ENCODE results near the gene MOB1B. TPM values are rescaled to one million over a fixed set of nuclear protein-coding genes. Genes with fewer than 3 reads are reported as not detected.

Gene MOB1B
- total RNA-seq, 1 experiment from 2014 or later = 33.2 TPM

- BruUV-seq (replicated peaks) = no TSS peak
- DNase-seq (ENCODE audit: low read depth, low spot score) (no peak), ATAC-seq (no peak)
- intact Hi-C loops (cut with micrococcal nuclease) = no loop called here
- no peaks in the 10 kb centered on the region for H3K79me2 ChIP-seq (ENCODE audit: insufficient read depth, low read length)
- H3K27me3 ChIP-seq (ENCODE audit: insufficient read depth, low read length) = no peaks in the 10 kb centered on the region
- H3K4me2 ChIP-seq (ENCODE audit: low read length) = no peak overlapping the region
- H3K4me3 ChIP-seq (replicated peaks in 1 of 2; ENCODE audit: low read depth in 1 of 2, low read length in 2 of 2) = no peak overlapping the region
- TF ChIP-seq JUND (IDR thresholded peaks at IDR 0.05) = no peak
- TF ChIP-seq, protein P1, sequence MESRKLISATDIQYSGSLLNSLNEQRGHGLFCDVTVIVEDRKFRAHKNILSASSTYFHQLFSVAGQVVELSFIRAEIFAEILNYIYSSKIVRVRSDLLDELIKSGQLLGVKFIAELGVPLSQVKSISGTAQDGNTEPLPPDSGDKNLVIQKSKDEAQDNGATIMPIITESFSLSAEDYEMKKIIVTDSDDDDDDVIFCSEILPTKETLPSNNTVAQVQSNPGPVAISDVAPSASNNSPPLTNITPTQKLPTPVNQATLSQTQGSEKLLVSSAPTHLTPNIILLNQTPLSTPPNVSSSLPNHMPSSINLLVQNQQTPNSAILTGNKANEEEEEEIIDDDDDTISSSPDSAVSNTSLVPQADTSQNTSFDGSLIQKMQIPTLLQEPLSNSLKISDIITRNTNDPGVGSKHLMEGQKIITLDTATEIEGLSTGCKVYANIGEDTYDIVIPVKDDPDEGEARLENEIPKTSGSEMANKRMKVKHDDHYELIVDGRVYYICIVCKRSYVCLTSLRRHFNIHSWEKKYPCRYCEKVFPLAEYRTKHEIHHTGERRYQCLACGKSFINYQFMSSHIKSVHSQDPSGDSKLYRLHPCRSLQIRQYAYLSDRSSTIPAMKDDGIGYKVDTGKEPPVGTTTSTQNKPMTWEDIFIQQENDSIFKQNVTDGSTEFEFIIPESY (IDR thresholded peaks at IDR 0.05; ENCODE audit: extremely low read depth, insufficient replicate concordance, low read length) = no peak
- TF ChIP-seq CEBPB (IDR thresholded peaks at IDR 0.05; ENCODE audit: low read depth) = no peak
- no peak for TF ChIP-seq ZFX (IDR thresholded peaks at IDR 0.05)
- no peak for TF ChIP-seq POLR2A (IDR thresholded peaks at IDR 0.05; ENCODE audit: borderline replicate concordance, extremely low read depth, insufficient read depth, insufficient read length)
- TF ChIP-seq EZH2 (IDR thresholded peaks at IDR 0.05) = no peak
- no peak for TF ChIP-seq CBX3 (IDR thresholded peaks at IDR 0.05; ENCODE audit: low read depth)
- TF ChIP-seq CTCF (IDR thresholded peaks at IDR 0.05 in 2 of 3, conservative IDR thresholded peaks at IDR 0.05 in 1 of 3; ENCODE audit: borderline replicate concordance in 1 of 3, insufficient read depth in 1 of 3, low read depth in 2 of 3, low read length in 2 of 3) = no peak
- no peak for TF ChIP-seq SRF (IDR thresholded peaks at IDR 0.05; ENCODE audit: low read depth)
- TF ChIP-seq EZH2phosphoT487 (IDR thresholded peaks at IDR 0.05; ENCODE audit: borderline replicate concordance) = no peak
- TF ChIP-seq ATF3 (IDR thresholded peaks at IDR 0.05) = no peak
- TF ChIP-seq SP1 (IDR thresholded peaks at IDR 0.05; ENCODE audit: low read depth) = no peak
- no peak for TF ChIP-seq ELF1 (IDR thresholded peaks at IDR 0.05; ENCODE audit: borderline replicate concordance, low read depth)
- TF ChIP-seq RAD21 (IDR thresholded peaks at IDR 0.05; ENCODE audit: low read depth) = no peak
- no peak for TF ChIP-seq ZNF274 (IDR thresholded peaks at IDR 0.05; ENCODE audit: low read depth, low read length)
- no peak for TF ChIP-seq EGR1 (IDR thresholded peaks at IDR 0.05; ENCODE audit: low read depth)
- TF ChIP-seq TCF7L2 (IDR thresholded peaks at IDR 0.05; ENCODE audit: borderline replicate concordance, extremely low read depth, insufficient read depth, insufficient read length) = no peak
- TF ChIP-seq, protein P2, sequence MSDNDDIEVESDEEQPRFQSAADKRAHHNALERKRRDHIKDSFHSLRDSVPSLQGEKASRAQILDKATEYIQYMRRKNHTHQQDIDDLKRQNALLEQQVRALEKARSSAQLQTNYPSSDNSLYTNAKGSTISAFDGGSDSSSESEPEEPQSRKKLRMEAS (IDR thresholded peaks at IDR 0.05) = no peak
- TF ChIP-seq YY1 (IDR thresholded peaks at IDR 0.05; ENCODE audit: extremely low read depth, insufficient replicate concordance, low read depth, low read length) = no peak
- CTCF ChIA-PET = no interaction called here
- no peaks in the 10 kb centered on the region for H4K20me1 ChIP-seq (ENCODE audit: insufficient read depth)
- POLR2A ChIA-PET = no interaction called here
- RAD21 ChIA-PET (ENCODE audit: low non-redundant PET in 1 of 2, low total read pairs in 2 of 2, uncharacterized antibody in 2 of 2, unreplicated experiment in 2 of 2) = no interaction called here
- no peak overlapping the region for H3K27ac ChIP-seq (ENCODE audit: low read depth, low read length)
- H3K9ac ChIP-seq (ENCODE audit: low read length) = no peak overlapping the region
- no peaks in the 10 kb centered on the region for H3K9me2 ChIP-seq (ENCODE audit: insufficient read depth)
- H3K4me1 ChIP-seq (ENCODE audit: control insufficient read depth in 1 of 2, insufficient read depth in 2 of 2, low read length in 2 of 2) = no peaks in the 10 kb centered on the region
- no peaks in the 10 kb centered on the region for H3K36me3 ChIP-seq (ENCODE audit: control insufficient read depth in 1 of 2, insufficient read depth in 2 of 2, low read length in 2 of 2)
- no peak overlapping the region for H2AFZ ChIP-seq (ENCODE audit: low read depth, low read length, poor library complexity, severe bottlenecking)
- H3K9me3 ChIP-seq (ENCODE audit: control insufficient read depth in 1 of 2, insufficient read depth in 1 of 2, low read depth in 1 of 2, low read length in 2 of 2) = no peaks in the 10 kb centered on the region
Observed at GRCh38 chr4:70868778-70869177, 33.4 kb upstream of the MOB1B start.

Measured in HCT116 (cell line).